ENCODE results near the gene SOBP. TPM values are rescaled to one million over a fixed set of nuclear protein-coding genes. Genes with fewer than 3 reads are reported as not detected.

Gene SOBP
- total and polyA plus RNA-seq, 2 donors (not counting 3 experiments of a cell fraction or from before 2014, with no cell fraction given), result 0.35 to 6.6 TPM

DNA sequence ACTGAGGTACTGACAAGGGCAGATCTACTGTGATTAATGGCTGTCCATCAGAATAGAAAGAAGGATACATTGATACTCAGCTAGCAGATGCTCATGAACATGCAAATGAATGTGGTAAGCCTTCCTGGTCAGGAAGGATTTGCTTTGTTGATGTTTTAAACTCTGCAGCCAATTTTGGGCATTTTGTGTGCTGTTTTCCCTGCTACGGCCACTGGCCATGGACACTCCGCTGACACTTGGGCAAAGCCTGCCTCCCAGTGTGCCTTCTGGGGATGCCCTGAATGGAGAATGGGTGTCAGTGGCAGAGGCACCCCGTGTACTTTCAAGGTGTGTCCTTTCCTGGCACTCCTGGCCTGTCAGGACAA lies 113.1 kb downstream of the SOBP start:
- no TSS peak for BruUV-seq (replicated peaks)
- Histone ChIP-seq H3K27ac (ENCODE audit: insufficient read depth, low read depth, low read length) (no peak overlapping the region), H3K9me3 (replicated peaks; ENCODE audit: control insufficient read depth, insufficient read depth, low read length) (no peaks in the 10 kb centered on the region), H3K4me3 (replicated peaks in 1 of 3; ENCODE audit: insufficient read depth in 1 of 3, low read depth in 1 of 3, low read length in 3 of 3) (no peak overlapping the region), H3K4me1 (ENCODE audit: control insufficient read depth, extremely low read depth, insufficient read depth, low read length) (peaks cover 12% of the 10 kb centered on the region), H4K20me1 (replicated peaks; ENCODE audit: control insufficient read depth, extremely low read depth, insufficient read depth, low read length) (no peaks in the 10 kb centered on the region), H3K9ac (replicated peaks; ENCODE audit: extremely low read depth, insufficient read depth, low read length) (no peak overlapping the region), H3K27me3 (ENCODE audit: control insufficient read depth in 2 of 2, insufficient read depth in 2 of 2, low read length in 2 of 2) (no peaks in the 10 kb centered on the region), H3K9me1 (replicated peaks; ENCODE audit: control insufficient read depth, extremely low read depth, insufficient read depth, low read length) (no peaks in the 10 kb centered on the region), H3K4me2 (ENCODE audit: insufficient read depth, low read length) (no peak overlapping the region), H2AFZ (ENCODE audit: low read depth, low read length) (no peak overlapping the region), H3K36me3 (ENCODE audit: control insufficient read depth in 2 of 2, extremely low read depth in 1 of 2, insufficient read depth in 2 of 2, low read length in 2 of 2) (no peaks in the 10 kb centered on the region), H3K79me2 (ENCODE audit: control insufficient read depth, insufficient read depth, low read length) (no peaks in the 10 kb centered on the region)
- intact Hi-C loops (cut with micrococcal nuclease) (loop anchor here (5.0 kb wide), 2 partner anchors 64 to 111 kb away; partner anchors contain the start of gene SOBP), dilution Hi-C loops (cut with MboI; ENCODE audit: extremely low pct_ligation_motif_present, low sequenced_read_pairs) (no loop called here)
- ChIA-PET POLR2A (interaction anchor here (0.7 kb wide), 1 partner anchor 263 kb away, joined by 3 read pairs; no protein-coding TSS in a partner anchor), CTCF (no interaction called here)
- DNase-seq (ENCODE audit: low read depth, low spot score), result no peak
- TF ChIP-seq POLR2A (IDR thresholded peaks at IDR 0.05; ENCODE audit: low read depth, low read length) (no peak), GATA2 (IDR thresholded peaks at IDR 0.05; ENCODE audit: insufficient read depth, insufficient read length, low read depth, low read length) (no peak), EZH2 (IDR thresholded peaks at IDR 0.05; ENCODE audit: borderline replicate concordance, low read depth, low read length, severe bottlenecking) (no peak), POLR2AphosphoS5 (IDR thresholded peaks at IDR 0.05; ENCODE audit: insufficient read depth, low read depth, low read length) (no peak), FOS (IDR thresholded peaks at IDR 0.05; ENCODE audit: borderline replicate concordance, insufficient read depth, low read length) (no peak), MYC (IDR thresholded peaks at IDR 0.05; ENCODE audit: low read depth, low read length) (no peak), JUN (IDR thresholded peaks at IDR 0.05; ENCODE audit: borderline replicate concordance, insufficient read depth, insufficient read length, low read depth) (no peak)
- TF ChIP-seq, protein P1, sequence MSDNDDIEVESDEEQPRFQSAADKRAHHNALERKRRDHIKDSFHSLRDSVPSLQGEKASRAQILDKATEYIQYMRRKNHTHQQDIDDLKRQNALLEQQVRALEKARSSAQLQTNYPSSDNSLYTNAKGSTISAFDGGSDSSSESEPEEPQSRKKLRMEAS (IDR thresholded peaks at IDR 0.05; ENCODE audit: insufficient read depth, insufficient read length), result no peak
- TF ChIP-seq, protein P2, sequence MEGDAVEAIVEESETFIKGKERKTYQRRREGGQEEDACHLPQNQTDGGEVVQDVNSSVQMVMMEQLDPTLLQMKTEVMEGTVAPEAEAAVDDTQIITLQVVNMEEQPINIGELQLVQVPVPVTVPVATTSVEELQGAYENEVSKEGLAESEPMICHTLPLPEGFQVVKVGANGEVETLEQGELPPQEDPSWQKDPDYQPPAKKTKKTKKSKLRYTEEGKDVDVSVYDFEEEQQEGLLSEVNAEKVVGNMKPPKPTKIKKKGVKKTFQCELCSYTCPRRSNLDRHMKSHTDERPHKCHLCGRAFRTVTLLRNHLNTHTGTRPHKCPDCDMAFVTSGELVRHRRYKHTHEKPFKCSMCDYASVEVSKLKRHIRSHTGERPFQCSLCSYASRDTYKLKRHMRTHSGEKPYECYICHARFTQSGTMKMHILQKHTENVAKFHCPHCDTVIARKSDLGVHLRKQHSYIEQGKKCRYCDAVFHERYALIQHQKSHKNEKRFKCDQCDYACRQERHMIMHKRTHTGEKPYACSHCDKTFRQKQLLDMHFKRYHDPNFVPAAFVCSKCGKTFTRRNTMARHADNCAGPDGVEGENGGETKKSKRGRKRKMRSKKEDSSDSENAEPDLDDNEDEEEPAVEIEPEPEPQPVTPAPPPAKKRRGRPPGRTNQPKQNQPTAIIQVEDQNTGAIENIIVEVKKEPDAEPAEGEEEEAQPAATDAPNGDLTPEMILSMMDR (IDR thresholded peaks at IDR 0.05; ENCODE audit: extremely low read depth in 1 of 2, insufficient read depth in 1 of 2, low read depth in 1 of 2, low read length in 2 of 2), result no peak
- FAIRE-seq, result no peak
